Measurements from ENCODE around the gene GPC5. TPM values are rescaled to one million over a fixed set of nuclear protein-coding genes. Genes with fewer than 3 reads are reported as not detected.

The GPC5 gene
- total and polyA plus RNA-seq, 9 of the 15 experiments (the other 6 are each of a cell fraction or from before 2014, with no cell fraction given): 0.18 to 0.27 TPM; not detected in 7

- Histone ChIP-seq H3K27ac (ENCODE audit: extremely low read depth, low read depth, low read length) (no peak overlapping the region), H3K9me3 (replicated peaks; ENCODE audit: control insufficient read depth, insufficient read depth, low read depth, low read length) (0 out of 2 replicates have a peak, but pooled peaks cover 6% of the 10 kb centered on the region), H2AFZ (ENCODE audit: low read depth, low read length) (no peak overlapping the region), H3K4me3 (no peak overlapping the region), H3K79me2 (ENCODE audit: control insufficient read depth, insufficient read depth, low read length) (no peaks in the 10 kb centered on the region), H3K9me1 (ENCODE audit: control insufficient read depth, insufficient read depth, low read length) (no peaks in the 10 kb centered on the region), H3K9ac (ENCODE audit: insufficient read depth in 1 of 2, low read depth in 2 of 2, low read length in 2 of 2) (no peak overlapping the region), H3K4me2 (ENCODE audit: insufficient read depth, low read length) (no peak overlapping the region), H3K27me3 (ENCODE audit: control insufficient read depth in 2 of 2, insufficient read depth in 2 of 2, low read length in 2 of 2) (no peaks in the 10 kb centered on the region), H3K36me3 (ENCODE audit: control insufficient read depth, insufficient read depth, low read length) (no peaks in the 10 kb centered on the region), H4K20me1 (replicated peaks; ENCODE audit: control insufficient read depth, insufficient read depth, low read length) (no peaks in the 10 kb centered on the region), H3K4me1 (replicated peaks in 1 of 2; ENCODE audit: control insufficient read depth in 2 of 2, insufficient read depth in 2 of 2, low read length in 2 of 2) (no peaks in the 10 kb centered on the region)
- DNase-seq (ENCODE audit: extremely low read depth in 1 of 4, low spot score in 3 of 4) (no peak), ATAC-seq (no peak), FAIRE-seq (no peak)
- in situ Hi-C loops (cut with MboI) (no loop called here), intact Hi-C loops (cut with micrococcal nuclease) (no loop called here)
- POLR2A ChIA-PET: no interaction called here
- under 1% methylated on average over 10 of the region's 10 CpGs for WGBS (ENCODE audit: insufficient coverage, low coverage, missing lambda C conversion rate)
- BruUV-seq (replicated peaks): no TSS peak
- CTCF ChIA-PET (ENCODE audit: low intra/inter-chr PET ratio): no interaction called here
- TF ChIP-seq POLR2H (tag; IDR thresholded peaks at IDR 0.05; ENCODE audit: low read depth): no peak
- TF ChIP-seq PYGO2 (tag; IDR thresholded peaks at IDR 0.05): no peak
- TF ChIP-seq POLR2AphosphoS5 (IDR thresholded peaks at IDR 0.05; ENCODE audit: control insufficient read depth, insufficient read depth, low read depth, low read length): no peak
- no peak for TF ChIP-seq JUN (IDR thresholded peaks at IDR 0.05; ENCODE audit: borderline replicate concordance, low read depth, low read length)
- 0 out of 2 replicates have a peak, but pooled peaks have one; percentile 30 for TF ChIP-seq JUN (CRISPR knock-in tag; IDR thresholded peaks at IDR 0.05; ENCODE audit: borderline replicate concordance)
- TF ChIP-seq PHF20 (IDR thresholded peaks at IDR 0.05; ENCODE audit: partially characterized antibody): no peak
- TF ChIP-seq PATZ1 (CRISPR knock-in tag; IDR thresholded peaks at IDR 0.05; ENCODE audit: borderline replicate concordance): no peak
- TF ChIP-seq ZNF77 (CRISPR knock-in tag; IDR thresholded peaks at IDR 0.05): 0 out of 2 replicates have a peak, but pooled peaks have one; percentile 49
- TF ChIP-seq CTCFL (IDR thresholded peaks at IDR 0.05; ENCODE audit: borderline replicate concordance, insufficient read depth, low read depth, low read length, poor library complexity, severe bottlenecking): no peak
- no peak for TF ChIP-seq ZHX1 (conservative IDR thresholded peaks at IDR 0.05; ENCODE audit: low read length)
- TF ChIP-seq PHF8 (IDR thresholded peaks at IDR 0.05; ENCODE audit: borderline replicate concordance, low read length): peak; percentile 23; the same call in 1 of the 2 replicates
- TF ChIP-seq EZH2 (IDR thresholded peaks at IDR 0.05; ENCODE audit: borderline replicate concordance, low read depth, low read length): no peak
Observed at GRCh38 chr13:91652404-91653301, 254.2 kb downstream of the GPC5 start.
